Upper lobe of left lung (tissue), 6 donors: ENCODE results near the gene OR5D16. TPM values are rescaled to one million over a fixed set of nuclear protein-coding genes. Genes with fewer than 3 reads are reported as not detected.

Experiments used
- ATAC-seq, 2 donors: fragments of 200-7000 bp; cut with Tn5 transposase; one replicate each; pipeline ENCODE4 v1.9.1; 2022; ENCODE audit warnings: mild to moderate bottlenecking in 2 of 2, moderate library complexity in 2 of 2; ENCODE audit not compliant: low FRiP score in 2 of 2
- DNase-seq, 2 donors: peaks; one replicate each; pipeline ENCODE4 v3.0.0-alpha.2; 2019 to 2020
- H3K27ac ChIP-seq, 4 donors: fragments of 200-600 bp; sonication (generic); one replicate each; pipeline ENCODE4 v1.5.1; 2016 to 2019
- H3K27me3 ChIP-seq, 4 donors: fragments of 200-600 bp; sonication (generic); one replicate each; pipeline ENCODE4 v1.5.1; 2017 to 2019
- H3K36me3 ChIP-seq, 4 donors: fragments of 200-600 bp; sonication (generic); one replicate each; pipeline ENCODE4 v1.5.1; 2016 to 2019
- H3K4me1 ChIP-seq, 4 donors: fragments of 200-600 bp; sonication (generic); one replicate each; pipeline ENCODE4 v1.5.1; 2018 to 2019
- H3K4me3 ChIP-seq, 4 donors: fragments of 200-600 bp; sonication (generic); one replicate each; pipeline ENCODE4 v1.5.1; 2017 to 2019; ENCODE audit warnings: mild to moderate bottlenecking in 2 of 4, moderate library complexity in 1 of 4
- H3K9me3 ChIP-seq, 4 donors: fragments of 200-600 bp; sonication (generic); one replicate each; pipeline ENCODE4 v1.5.1; 2018 to 2019
- EP300 ChIP-seq, 4 donors: sonication (generic); formaldehyde crosslinking; IDR thresholded peaks; one replicate each; pipeline ENCODE4 v1.5.1; 2017; ENCODE audit warnings: antibody characterized with exemption in 4 of 4, control low read depth in 2 of 4
- POLR2A ChIP-seq, 4 donors: fragments of 450-650 bp; IDR thresholded peaks; one replicate each; pipeline ENCODE4 v1.5.1; 2016 to 2017; ENCODE audit warnings: antibody characterized with exemption in 4 of 4, mild to moderate bottlenecking in 2 of 4
- POLR2AphosphoS5 ChIP-seq, 2 donors: sonication (generic); formaldehyde crosslinking; IDR thresholded peaks; one replicate each; pipeline ENCODE4 v1.5.1; 2017; ENCODE audit warnings: antibody characterized with exemption in 2 of 2
- WGBS, 2 donors: methylation state at CpG; one replicate each; pipeline ENCODE4 v1.1.5; 2017 to 2018; 5-methylcytosine and 5-hydroxymethylcytosine counted together
- total RNA-seq, 6 donors: library from RNA; depleted of rRNA in 4 of 6; stranded (reverse); fragments of >200 nt in 4 of 6; gene quantifications; one replicate each; pipeline versions ENCODE4 v1.1.0 to v1.2.1, GENCODE V29; 2016 to 2021
- TF ChIP-seq, protein P1 (sequence below), 6 experiments: fragments of 450-650 bp in 4 of 6; fragments of 200-600 bp in 2 of 6; sonication (generic) in 2 of 6; IDR thresholded peaks; one replicate each; pipeline ENCODE4 v1.5.1; 2016 to 2019; ENCODE audit warnings: antibody characterized with exemption in 6 of 6
- donor health status: DM: no; HTN: no; CAD: no; lungs with moderate emphysema.
- donor health status: DM: no; HTN: yes; CAD: no; lungs with severe emphysema.

OR5D16 gene
- total RNA-seq, 6 donors from 2014 or later, result not detected

DNA sequence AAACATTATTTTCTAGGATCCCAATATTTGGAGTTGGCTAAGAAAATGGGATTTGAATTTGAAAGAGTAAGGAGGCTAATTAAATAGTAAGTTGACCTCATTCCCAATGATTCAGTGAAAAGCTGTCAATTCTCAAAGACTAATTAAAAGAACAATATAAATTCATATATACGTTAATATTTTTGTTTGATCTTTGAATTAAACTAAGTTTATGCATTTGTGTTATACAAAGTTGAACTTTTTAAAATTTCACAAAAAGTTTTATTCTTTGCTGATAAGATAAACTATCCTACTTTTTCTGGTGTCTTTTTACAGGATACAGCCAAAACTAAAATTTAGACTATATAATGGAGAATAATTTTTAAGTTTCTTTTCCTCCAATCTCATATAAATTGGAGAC, 27.5 kb upstream of the OR5D16 start, which contains the start of gene OR5L1:
TSS of gene OR5L1 (plus strand) at position 301 of the 400 bp plus-strand sequence. CDS start 100 bp downstream, outside the sequence.
- 90 to 97% methylated on average over 1 of the region's 1 CpG for WGBS, 2 donors
- DNase-seq (no peak), ATAC-seq (no peak)
- Histone ChIP-seq H3K4me3 (no peak within 1 kb of the TSS), H3K27ac (no peak within 1 kb of the TSS), H3K9me3 (peaks cover 0 to 11% (median 0%) of the 10 kb centered on the region in 4 donors), H3K27me3 (no peaks in the 10 kb centered on the region), H3K4me1 (no peaks in the 10 kb centered on the region), H3K36me3 (no peaks in the 10 kb centered on the region)
- TF ChIP-seq EP300 (IDR thresholded peaks at IDR 0.05) (no peak), POLR2A (IDR thresholded peaks at IDR 0.05) (no peak), POLR2AphosphoS5 (IDR thresholded peaks at IDR 0.05) (no peak)
- TF ChIP-seq, protein P1, sequence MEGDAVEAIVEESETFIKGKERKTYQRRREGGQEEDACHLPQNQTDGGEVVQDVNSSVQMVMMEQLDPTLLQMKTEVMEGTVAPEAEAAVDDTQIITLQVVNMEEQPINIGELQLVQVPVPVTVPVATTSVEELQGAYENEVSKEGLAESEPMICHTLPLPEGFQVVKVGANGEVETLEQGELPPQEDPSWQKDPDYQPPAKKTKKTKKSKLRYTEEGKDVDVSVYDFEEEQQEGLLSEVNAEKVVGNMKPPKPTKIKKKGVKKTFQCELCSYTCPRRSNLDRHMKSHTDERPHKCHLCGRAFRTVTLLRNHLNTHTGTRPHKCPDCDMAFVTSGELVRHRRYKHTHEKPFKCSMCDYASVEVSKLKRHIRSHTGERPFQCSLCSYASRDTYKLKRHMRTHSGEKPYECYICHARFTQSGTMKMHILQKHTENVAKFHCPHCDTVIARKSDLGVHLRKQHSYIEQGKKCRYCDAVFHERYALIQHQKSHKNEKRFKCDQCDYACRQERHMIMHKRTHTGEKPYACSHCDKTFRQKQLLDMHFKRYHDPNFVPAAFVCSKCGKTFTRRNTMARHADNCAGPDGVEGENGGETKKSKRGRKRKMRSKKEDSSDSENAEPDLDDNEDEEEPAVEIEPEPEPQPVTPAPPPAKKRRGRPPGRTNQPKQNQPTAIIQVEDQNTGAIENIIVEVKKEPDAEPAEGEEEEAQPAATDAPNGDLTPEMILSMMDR (IDR thresholded peaks at IDR 0.05), result no peak

DNA sequence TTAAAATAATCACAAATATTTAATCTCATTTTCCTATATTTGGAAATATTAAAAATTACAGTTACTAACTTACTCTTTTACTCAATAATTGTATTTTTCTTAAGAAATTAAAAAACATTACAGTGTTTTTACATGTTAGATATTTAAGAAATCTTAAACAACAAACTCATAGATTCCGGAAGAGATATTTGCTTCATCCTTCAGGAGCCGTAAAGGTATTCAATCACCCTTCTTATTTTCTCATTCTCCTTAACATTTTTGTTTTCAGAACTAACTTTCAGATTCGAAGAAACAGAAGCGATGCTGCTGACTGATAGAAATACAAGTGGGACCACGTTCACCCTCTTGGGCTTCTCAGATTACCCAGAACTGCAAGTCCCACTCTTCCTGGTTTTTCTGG, 19.2 kb upstream of the OR5D16 start, which contains the start of gene OR5D18:
TSS of gene OR5D18 (plus strand) at position 301 of the 400 bp plus-strand sequence. CDS start at position 301, 0 bp downstream.
- H3K27ac ChIP-seq, result no peak within 1 kb of the TSS
- H3K4me3 ChIP-seq, result no peak within 1 kb of the TSS
- DNase-seq (no peak), ATAC-seq (no peak)
- no peaks in the 10 kb centered on the region for H3K9me3 ChIP-seq
- TF ChIP-seq EP300 (IDR thresholded peaks at IDR 0.05) (no peak), POLR2AphosphoS5 (IDR thresholded peaks at IDR 0.05) (no peak), POLR2A (IDR thresholded peaks at IDR 0.05) (no peak)
- TF ChIP-seq, protein P1 (IDR thresholded peaks at IDR 0.05), result no peak
- H3K4me1 ChIP-seq, result no peaks in the 10 kb centered on the region
- no peaks in the 10 kb centered on the region for H3K27me3 ChIP-seq
- no peaks in the 10 kb centered on the region for H3K36me3 ChIP-seq
- WGBS, 2 donors, result 80 to 86% methylated on average over 5 of the region's 5 CpGs

- H3K27me3 ChIP-seq, result no peaks in the 10 kb centered on the region
- H3K36me3 ChIP-seq, result no peaks in the 10 kb centered on the region
- no peak within 1 kb of the TSS for H3K27ac ChIP-seq
- H3K4me1 ChIP-seq, result no peaks in the 10 kb centered on the region
- no peak within 1 kb of the TSS for H3K4me3 ChIP-seq
- H3K9me3 ChIP-seq, result no peaks in the 10 kb centered on the region
- TF ChIP-seq POLR2AphosphoS5 (IDR thresholded peaks at IDR 0.05) (no peak), EP300 (IDR thresholded peaks at IDR 0.05) (no peak), POLR2A (IDR thresholded peaks at IDR 0.05) (no peak)
- TF ChIP-seq, protein P1 (IDR thresholded peaks at IDR 0.05), result no peak
- ATAC-seq (no peak), DNase-seq (no peak)
These were observed 11.6 kb upstream of the OR5D16 start, which contains the start of gene OR5L2 for GRCh38 chr11:55826919-55827318. OR5L2 (plus strand) TSS chr11:55827219; CDS start chr11:55827219, 0 bp downstream.

GRCh38 chr11:55847453-55847852, 8.9 kb downstream of the OR5D16 start:
- Histone ChIP-seq H3K36me3 (no peaks in the 10 kb centered on the region), H3K4me3 (no peak overlapping the region), H3K27ac (no peak overlapping the region), H3K9me3 (no peaks in the 10 kb centered on the region), H3K27me3 (no peaks in the 10 kb centered on the region), H3K4me1 (no peaks in the 10 kb centered on the region)
- ATAC-seq (no peak), DNase-seq (no peak)
- WGBS, 2 donors, result 45 to 50% methylated on average over 2 of the region's 2 CpGs
- TF ChIP-seq POLR2A (IDR thresholded peaks at IDR 0.05), result no peak
- TF ChIP-seq EP300 (IDR thresholded peaks at IDR 0.05), result no peak
- TF ChIP-seq, protein P1 (IDR thresholded peaks at IDR 0.05), result no peak
- no peak for TF ChIP-seq POLR2AphosphoS5 (IDR thresholded peaks at IDR 0.05)

DNA sequence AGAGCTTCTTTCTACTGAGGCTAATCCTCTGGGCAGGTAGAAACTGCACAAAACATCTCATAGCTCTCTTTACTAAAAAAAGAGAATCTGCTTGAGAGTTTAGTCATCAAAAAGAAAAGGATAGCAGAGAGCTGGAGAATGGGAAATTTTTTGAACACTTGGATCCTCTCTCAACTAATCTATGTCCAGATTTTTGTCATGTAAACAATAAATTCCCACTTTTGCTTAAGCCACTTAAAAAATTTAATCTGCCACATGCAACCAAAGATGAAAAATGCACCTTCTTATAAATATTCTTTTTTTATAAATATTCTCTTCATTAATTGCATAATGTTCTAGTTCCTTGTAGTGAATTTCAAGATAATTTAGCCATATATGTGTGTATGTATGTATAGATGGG, 10.5 kb downstream of the OR5D16 start:
- DNase-seq (no peak), ATAC-seq (no peak)
- Histone ChIP-seq H3K27ac (no peak overlapping the region), H3K4me1 (no peaks in the 10 kb centered on the region), H3K4me3 (no peak overlapping the region), H3K9me3 (no peaks in the 10 kb centered on the region), H3K27me3 (no peaks in the 10 kb centered on the region), H3K36me3 (no peaks in the 10 kb centered on the region)
- TF ChIP-seq POLR2AphosphoS5 (IDR thresholded peaks at IDR 0.05), result no peak
- TF ChIP-seq EP300 (IDR thresholded peaks at IDR 0.05), result no peak
- TF ChIP-seq, protein P1 (IDR thresholded peaks at IDR 0.05), result no peak
- no peak for TF ChIP-seq POLR2A (IDR thresholded peaks at IDR 0.05)
